Pancreas (tissue), 10 donors: ENCODE results near the gene ZDHHC16. TPM values are rescaled to one million over a fixed set of nuclear protein-coding genes. Genes with fewer than 3 reads are reported as not detected.

ENCODE experiments used
- ATAC-seq, 4 donors: fragments of 200-7000 bp; cut with Tn5 transposase; one replicate each; pipeline versions ENCODE4 v1.8.0 to v1.9.1; 2020; ENCODE audit warnings: mild to moderate bottlenecking in 4 of 4, moderate library complexity in 4 of 4
- DNase-seq, 6 donors: peaks; one replicate each; pipeline ENCODE4 v3.0.0-alpha.2; 2020
- FAIRE-seq: peaks from 2 replicates; lab custom pipeline; 2012; peaks lifted over from hg19 to GRCh38; lab: Jason Lieb, UNC
- H3K27ac ChIP-seq, 4 donors: fragments of 200-600 bp; sonication (generic); 1 replicate in 3 of 4; 2 replicates in 1 of 4; pipeline versions ENCODE4 v1.5.0 to v1.8.0; 2020
- H3K27me3 ChIP-seq, 4 donors: fragments of 200-600 bp; one replicate each; pipeline ENCODE4 v1.8.0; 2021
- H3K36me3 ChIP-seq, 3 donors: fragments of 200-600 bp; sonication (generic) in 1 of 3; one replicate each; pipeline versions ENCODE4 v1.5.0 to v1.8.0; 2020 to 2021
- H3K4me1 ChIP-seq, 3 donors: fragments of 200-600 bp; one replicate each; pipeline ENCODE4 v1.8.0; 2021
- H3K4me3 ChIP-seq, 4 donors: fragments of 200-600 bp; sonication (generic) in 2 of 4; one replicate each; pipeline versions ENCODE4 v1.5.0 to v1.8.0; 2020 to 2021
- H3K9me3 ChIP-seq, 4 donors: fragments of 200-600 bp; one replicate each; pipeline ENCODE4 v1.8.0; 2021
- CTCF ChIP-seq, 4 donors: fragments of 200-600 bp; sonication (generic) in 3 of 4; IDR thresholded peaks; one replicate each; pipeline versions ENCODE4 v1.5.0 to v1.8.0; 2021; ENCODE audit warnings: antibody characterized with exemption in 4 of 4
- WGBS, 2 donors: extraction: QIAGEN DNeasy Blood & Tissue Kit; methylation state at CpG; one replicate each; pipeline ENCODE4 v1.1.7; 2013; 5-methylcytosine and 5-hydroxymethylcytosine counted together
- intact Hi-C, 3 donors: fragments of 100-400 bp; cut with DNase I; formaldehyde crosslinking; loops; one replicate each; pipeline versions ENCODE4 v1.11.1 to v1.14.2; 2022
- polyA plus RNA-seq, 2 donors: library from polyadenylated mRNA; stranded (reverse); fragments of 200-250 nt; gene quantifications; one replicate each; pipeline ENCODE4 v1.2.3, GENCODE V29; 2013
- total RNA-seq, 6 donors: library from RNA; stranded (reverse); fragmentation: NEBNext Ultra II Directional in 4 of 6; extraction: Animal tissue kit (Norgen Biotek cat#: 25700) in 4 of 6; gene quantifications; one replicate each; pipeline versions ENCODE4 v1.2.1 to v1.2.4, GENCODE V29; 2021 to 2023
- donor health status: healthy with polysubstance abuse.
- donor health status: DM: no; HTN: no; CAD: no; lungs with moderate emphysema.
- donor health status: DM: no; HTN: no; CAD: no.
- donor health status: control.
- donor health status: control.
- donor health status: Bipolar disorder and iron deficiency.
- donor health status: DM: yes; HTN: yes; CAD: no.
- donor health status: DM: no; HTN: no; CAD: no.
- donor health status: DM: no; HTN: no; CAD: no.
- donor health status: DM: yes; HTN: yes; CAD: no.

Gene ZDHHC16
- total and polyA plus RNA-seq, 8 donors = 11.4 to 22.7 (median 16.9) TPM

GRCh38 chr10:97498076-97498840 is 52.3 kb downstream of the ZDHHC16 start, which contains the start of gene MMS19:
Gene MMS19 (minus strand): TSS chr10:97498422. CDS start chr10:97498384, 38 bp downstream.
- peak; percentile 89 to 95 (median 92) for ATAC-seq
- peaks cover 4 to 22% (median 19%) of the 10 kb centered on the region in 3 donors for H3K4me1 ChIP-seq

GRCh38 chr10:97498841-97499560 is 53.0 kb downstream of the ZDHHC16 start, which contains the start of gene UBTD1:
Gene UBTD1 (plus strand): TSS chr10:97498924. CDS start chr10:97499204, 280 bp downstream.
- no peak for TF ChIP-seq CTCF (IDR thresholded peaks at IDR 0.05)

More at GRCh38 chr10:97498076-97498840, 52.3 kb downstream of the ZDHHC16 start, which contains the start of gene MMS19:
- Histone ChIP-seq H3K36me3 (no peaks in the 10 kb centered on the region), H3K4me3 (peak within 1 kb of the TSS; percentile 56 to 97 (median 77)), H3K27ac (peak within 1 kb of the TSS; percentile 81 to 89 (median 86)), H3K9me3 (no peaks in the 10 kb centered on the region), H3K27me3 (no peaks in the 10 kb centered on the region)
- WGBS, 2 donors = 0 to 1% methylated on average over 56 to 73 of the region's 73 CpGs
- intact Hi-C loops = no loop called here
- DNase-seq (peak; percentile 100), FAIRE-seq (no peak)
- TF ChIP-seq CTCF (IDR thresholded peaks at IDR 0.05) = peak in 2 of 4 donors; percentile 8 to 11

GRCh38 chr10:97499561-97500296 is 53.8 kb downstream of the ZDHHC16 start:
- no peaks in the 10 kb centered on the region for H3K9me3 ChIP-seq
- DNase-seq (peak; percentile 56 to 81 (median 67)), ATAC-seq (no peak), FAIRE-seq (no peak)
- TF ChIP-seq CTCF (IDR thresholded peaks at IDR 0.05) = no peak
- intact Hi-C loops = no loop called here
- H3K27ac ChIP-seq = peak overlapping the region; percentile 81 to 89 (median 86)
- H3K4me3 ChIP-seq = peak overlapping the region; percentile 56 to 97 (median 77)
- WGBS, 2 donors = 0 to 2% methylated on average over 33 to 41 of the region's 41 CpGs
- peaks cover 4 to 19% (median 18%) of the 10 kb centered on the region in 3 donors for H3K4me1 ChIP-seq
- H3K27me3 ChIP-seq = no peaks in the 10 kb centered on the region
- H3K36me3 ChIP-seq = no peaks in the 10 kb centered on the region

More at GRCh38 chr10:97498841-97499560, 53.0 kb downstream of the ZDHHC16 start, which contains the start of gene UBTD1:
- Histone ChIP-seq H3K4me3 (peak within 1 kb of the TSS; percentile 56 to 97 (median 77)), H3K36me3 (no peaks in the 10 kb centered on the region), H3K9me3 (no peaks in the 10 kb centered on the region), H3K27me3 (no peaks in the 10 kb centered on the region), H3K27ac (peak within 1 kb of the TSS; percentile 81 to 89 (median 86)), H3K4me1 (peaks cover 4 to 22% (median 19%) of the 10 kb centered on the region in 3 donors)
- no peak for FAIRE-seq
- intact Hi-C loops = no loop called here
- WGBS, 2 donors = 1% methylated on average over 28 to 66 of the region's 66 CpGs
- DNase-seq = peak in 5 of 6 donors; percentile 51 to 90 (median 76)
- ATAC-seq = peak; percentile 6 to 20 (median 15)

- Histone ChIP-seq H3K4me3 (peak overlapping the region in 1 of 4 donors; percentile 97), H3K27me3 (no peaks in the 10 kb centered on the region), H3K4me1 (peaks cover 4 to 19% (median 17%) of the 10 kb centered on the region in 3 donors), H3K9me3 (no peaks in the 10 kb centered on the region), H3K36me3 (no peaks in the 10 kb centered on the region), H3K27ac (peak overlapping the region in 2 of 4 donors; percentile 84 to 88)
- WGBS, 2 donors = 82 to 93% methylated on average over 2 of the region's 2 CpGs
- no peak for TF ChIP-seq CTCF (IDR thresholded peaks at IDR 0.05)
- intact Hi-C loops = no loop called here
- no peak for FAIRE-seq
- no peak for DNase-seq
- no peak for ATAC-seq
These were observed 54.3 kb downstream of the ZDHHC16 start for GRCh38 chr10:97500297-97500575.
